NB4 (cell line): ENCODE data around the gene FARP1.

ENCODE experiments used
- DNase-seq: peaks from one replicate; pipeline ENCODE4 v3.0.0; 2010; ENCODE audit warnings: low read depth
- H3K4me3 ChIP-seq: one replicate; pipeline ENCODE4 v1.5.1; 2011; ENCODE audit warnings: mild to moderate bottlenecking, low read depth, low read length, moderate library complexity
- MYC ChIP-seq: IDR thresholded peaks from 2 replicates; pipeline ENCODE4 v1.6.1; 2011; ENCODE audit warnings: low read depth, low read length
- POLR2A ChIP-seq: IDR thresholded peaks from 2 replicates; pipeline ENCODE4 v1.6.1; 2011; ENCODE audit warnings: mild to moderate bottlenecking; ENCODE audit not compliant: insufficient read length; ENCODE audit errors: extremely low read depth
- TF ChIP-seq, protein P1 (sequence below): IDR thresholded peaks from one replicate; pipeline ENCODE4 v1.5.1; 2012; ENCODE audit warnings: low read depth, low read length
- TF ChIP-seq, protein P2 (sequence below): IDR thresholded peaks from 2 replicates; pipeline ENCODE4 v1.6.1; 2011; ENCODE audit warnings: low read depth, low read length

Gene FARP1

DNA sequence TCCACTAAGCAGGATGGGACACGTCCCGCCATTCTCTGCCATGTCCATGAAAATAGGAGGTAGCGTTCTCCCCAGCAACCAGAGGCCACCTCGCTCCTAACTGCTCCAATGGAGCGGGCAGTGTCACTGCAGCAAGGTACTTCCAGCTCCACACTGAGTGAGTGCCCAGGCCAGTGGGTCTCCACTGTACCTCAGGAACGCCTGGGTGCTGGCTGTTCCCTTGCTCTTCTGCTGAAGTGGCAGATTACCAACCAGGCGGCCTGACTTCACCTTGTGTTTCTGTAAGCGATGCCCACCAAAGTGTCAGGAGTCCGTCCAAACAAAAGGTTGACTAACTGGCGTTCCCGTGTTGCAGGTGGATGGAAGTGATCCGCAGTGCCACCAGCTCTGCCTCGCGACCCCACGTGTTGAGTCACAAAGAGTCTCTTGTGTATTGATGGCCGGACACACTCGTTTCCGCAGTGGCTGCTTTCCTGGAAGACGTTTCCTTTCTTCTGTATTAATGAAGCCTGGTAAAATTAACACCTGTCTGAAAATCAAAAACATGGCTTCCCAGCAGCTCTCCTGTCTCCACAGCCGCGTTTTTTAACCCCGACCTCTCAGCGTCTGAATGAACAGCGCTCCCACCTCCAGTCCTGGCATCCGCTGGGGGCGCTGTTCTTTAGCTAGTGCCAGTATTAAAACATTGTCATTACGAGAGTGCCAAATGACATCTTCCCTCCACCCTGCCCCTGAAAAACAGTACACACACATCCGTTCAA is 305.2 kb downstream of the FARP1 start:
- no peak overlapping the region for H3K4me3 ChIP-seq
- DNase-seq: peak; percentile 37
- TF ChIP-seq POLR2A (no peak), MYC (no peak)
- TF ChIP-seq, protein P1, sequence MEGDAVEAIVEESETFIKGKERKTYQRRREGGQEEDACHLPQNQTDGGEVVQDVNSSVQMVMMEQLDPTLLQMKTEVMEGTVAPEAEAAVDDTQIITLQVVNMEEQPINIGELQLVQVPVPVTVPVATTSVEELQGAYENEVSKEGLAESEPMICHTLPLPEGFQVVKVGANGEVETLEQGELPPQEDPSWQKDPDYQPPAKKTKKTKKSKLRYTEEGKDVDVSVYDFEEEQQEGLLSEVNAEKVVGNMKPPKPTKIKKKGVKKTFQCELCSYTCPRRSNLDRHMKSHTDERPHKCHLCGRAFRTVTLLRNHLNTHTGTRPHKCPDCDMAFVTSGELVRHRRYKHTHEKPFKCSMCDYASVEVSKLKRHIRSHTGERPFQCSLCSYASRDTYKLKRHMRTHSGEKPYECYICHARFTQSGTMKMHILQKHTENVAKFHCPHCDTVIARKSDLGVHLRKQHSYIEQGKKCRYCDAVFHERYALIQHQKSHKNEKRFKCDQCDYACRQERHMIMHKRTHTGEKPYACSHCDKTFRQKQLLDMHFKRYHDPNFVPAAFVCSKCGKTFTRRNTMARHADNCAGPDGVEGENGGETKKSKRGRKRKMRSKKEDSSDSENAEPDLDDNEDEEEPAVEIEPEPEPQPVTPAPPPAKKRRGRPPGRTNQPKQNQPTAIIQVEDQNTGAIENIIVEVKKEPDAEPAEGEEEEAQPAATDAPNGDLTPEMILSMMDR: peak; percentile 48
- TF ChIP-seq, protein P2, sequence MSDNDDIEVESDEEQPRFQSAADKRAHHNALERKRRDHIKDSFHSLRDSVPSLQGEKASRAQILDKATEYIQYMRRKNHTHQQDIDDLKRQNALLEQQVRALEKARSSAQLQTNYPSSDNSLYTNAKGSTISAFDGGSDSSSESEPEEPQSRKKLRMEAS: no peak

DNA sequence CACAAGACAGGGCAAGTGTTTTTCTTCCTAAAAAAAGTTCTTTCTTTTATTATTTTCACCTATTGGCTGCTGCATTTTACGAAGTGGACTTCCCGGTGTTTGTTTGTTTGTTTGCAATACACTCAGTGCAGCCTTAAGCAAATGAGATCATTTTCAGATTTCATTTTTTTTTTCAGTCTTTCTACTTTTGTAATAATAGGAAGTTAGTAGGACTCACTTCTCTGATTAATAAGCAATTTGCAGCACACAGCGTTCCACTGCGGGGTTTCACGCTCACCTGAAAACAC is 305.7 kb downstream of the FARP1 start:
- no peak for DNase-seq
- no peak overlapping the region for H3K4me3 ChIP-seq
- TF ChIP-seq, protein P2: no peak
- TF ChIP-seq MYC: no peak
- TF ChIP-seq, protein P1: no peak
- no peak for TF ChIP-seq POLR2A

DNA sequence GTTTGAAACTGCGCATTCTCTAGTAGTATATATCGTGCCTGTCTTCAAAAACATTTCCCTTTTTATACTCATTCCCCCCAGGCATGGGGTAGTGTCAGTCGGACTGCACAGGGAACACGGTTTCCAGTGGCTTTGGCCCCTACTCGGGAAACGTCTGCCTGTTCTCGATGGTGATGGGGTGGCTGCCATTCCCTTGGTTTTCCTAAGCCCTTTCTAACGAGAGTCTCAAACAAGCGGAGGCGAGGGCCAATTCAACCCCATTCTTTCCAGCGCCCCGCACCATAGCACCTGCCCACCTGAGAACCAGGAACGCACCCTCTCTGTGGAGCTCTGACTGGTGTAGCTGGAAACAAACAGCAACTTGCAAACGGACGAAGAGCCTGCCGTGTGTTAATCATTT is 306.4 kb downstream of the FARP1 start:
- DNase-seq: no peak
- no peak overlapping the region for H3K4me3 ChIP-seq
- TF ChIP-seq, protein P1: no peak

DNA sequence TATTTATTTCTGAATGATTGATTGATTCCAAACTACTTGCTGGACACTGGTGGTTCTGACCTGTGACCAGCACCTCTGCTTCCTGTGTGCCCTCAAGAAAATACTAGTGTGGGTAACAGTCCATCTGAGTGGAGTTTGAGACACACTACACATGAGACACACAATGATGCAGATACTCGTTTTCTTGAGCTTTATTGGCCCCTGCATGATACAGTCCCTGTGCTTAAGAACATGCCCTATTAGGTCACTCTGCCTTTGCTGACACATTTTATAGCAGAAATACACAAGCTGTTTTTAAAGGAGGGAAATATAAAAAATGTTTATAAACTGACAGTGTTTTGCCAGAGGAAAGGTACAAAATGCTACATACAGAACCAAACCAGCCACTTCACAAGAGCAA is 307.1 kb downstream of the FARP1 start:
- no peak for DNase-seq
- TF ChIP-seq MYC: no peak
- no peak overlapping the region for H3K4me3 ChIP-seq

DNA sequence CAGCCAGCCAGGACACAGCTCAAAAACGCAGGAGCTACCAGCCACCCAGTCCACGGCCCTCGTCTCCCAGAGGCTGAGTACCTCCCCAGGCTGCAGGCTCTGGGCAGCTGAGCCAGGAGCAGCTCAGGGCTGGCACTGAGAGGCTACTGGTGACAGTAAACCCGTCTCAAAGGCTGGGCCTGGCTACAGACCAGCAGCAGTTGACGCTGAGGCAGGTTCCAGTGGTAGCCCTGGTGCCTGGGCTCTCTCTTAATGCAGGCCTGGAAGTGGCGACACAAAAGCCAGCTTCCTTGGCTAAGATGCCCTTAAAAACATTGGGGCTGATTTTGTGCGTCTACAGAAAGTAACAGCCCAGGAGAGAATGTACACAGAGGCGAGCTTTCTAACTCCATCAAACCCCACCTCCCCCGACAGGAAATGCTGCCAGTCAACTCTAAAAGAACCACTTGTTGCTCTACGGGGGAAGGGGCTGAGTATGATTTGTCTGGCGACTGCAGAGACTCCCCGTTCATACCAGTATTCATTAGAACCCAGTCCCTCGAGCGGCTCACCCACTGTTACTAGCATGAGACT is 307.7 kb downstream of the FARP1 start:
- TF ChIP-seq POLR2A (no peak), MYC (no peak)
- TF ChIP-seq, protein P1: no peak
- TF ChIP-seq, protein P2: no peak
- peak; percentile 24 for DNase-seq
- H3K4me3 ChIP-seq: no peak overlapping the region

DNA sequence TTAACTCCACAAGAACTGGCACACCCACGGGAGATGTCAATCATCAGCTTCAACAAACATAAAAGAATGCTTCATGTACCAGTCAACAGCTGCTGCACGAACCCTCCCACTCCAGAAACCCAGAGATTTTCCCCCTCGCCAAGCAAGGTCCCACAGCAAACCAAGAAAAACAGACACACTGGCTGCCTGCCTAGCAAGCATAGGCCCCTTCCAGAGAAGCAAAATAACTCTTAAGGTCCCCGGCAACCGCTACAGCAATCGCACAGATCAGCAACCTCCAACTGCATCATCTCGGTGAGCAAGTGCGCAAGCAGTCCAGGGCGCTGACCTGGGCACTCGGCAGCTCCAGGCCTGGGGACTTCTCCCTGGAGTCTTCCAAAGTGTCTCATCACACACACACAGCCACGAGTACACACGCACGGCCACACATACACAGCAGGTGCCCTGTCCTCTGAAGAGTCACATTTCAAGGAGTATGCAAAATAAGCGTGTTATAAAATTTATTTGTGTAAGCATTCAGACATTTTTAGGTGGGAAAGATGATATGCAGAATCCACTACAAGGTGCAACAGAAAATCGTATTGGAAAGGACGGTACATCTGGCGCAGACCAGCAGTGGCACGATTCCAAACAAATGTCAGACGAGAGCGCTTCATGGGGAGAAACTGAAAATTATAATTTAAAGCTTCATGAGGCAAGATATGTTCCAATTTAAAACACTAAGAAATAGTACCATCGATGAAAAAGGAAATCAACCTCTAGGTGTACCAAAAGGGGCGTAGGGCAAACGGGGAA is 309.0 kb downstream of the FARP1 start:
- TF ChIP-seq MYC: no peak
- TF ChIP-seq, protein P2: no peak
- TF ChIP-seq, protein P1: no peak
- TF ChIP-seq POLR2A: no peak
- no peak overlapping the region for H3K4me3 ChIP-seq
- DNase-seq: no peak
